AG09309 (cell line): ENCODE data around the gene CTSW.
A peak's percentile ranks its signal among the peaks of the same experiment; 100 is the strongest.
"Not testable (repeated sequence)": the region's sequence is repeated elsewhere in the genome, so short reads cannot be mapped to it uniquely, and the experiment has no call there.

Experiments used
- DNase-seq: peaks from one replicate; pipeline ENCODE4 v3.0.0-alpha.2; 2010; ENCODE audit warnings: low read depth
- H3K4me3 ChIP-seq: 2 replicates; pipeline ENCODE4 v1.5.1; 2011; ENCODE audit warnings: mild to moderate bottlenecking, low read depth, low read length, moderate library complexity; ENCODE audit not compliant: control insufficient read depth
- TF ChIP-seq, protein P1 (sequence below): IDR thresholded peaks from 2 replicates; pipeline ENCODE4 v1.5.1; 2011; ENCODE audit warnings: mild to moderate bottlenecking, low read depth, low read length, inconsistent platforms; ENCODE audit not compliant: insufficient read depth, control insufficient read depth; ENCODE audit errors: missing control alignments

CTSW gene

GRCh38 chr11:65847746-65848145 is 31.9 kb upstream of the CTSW start:
- no peak for DNase-seq
- TF ChIP-seq, protein P1, sequence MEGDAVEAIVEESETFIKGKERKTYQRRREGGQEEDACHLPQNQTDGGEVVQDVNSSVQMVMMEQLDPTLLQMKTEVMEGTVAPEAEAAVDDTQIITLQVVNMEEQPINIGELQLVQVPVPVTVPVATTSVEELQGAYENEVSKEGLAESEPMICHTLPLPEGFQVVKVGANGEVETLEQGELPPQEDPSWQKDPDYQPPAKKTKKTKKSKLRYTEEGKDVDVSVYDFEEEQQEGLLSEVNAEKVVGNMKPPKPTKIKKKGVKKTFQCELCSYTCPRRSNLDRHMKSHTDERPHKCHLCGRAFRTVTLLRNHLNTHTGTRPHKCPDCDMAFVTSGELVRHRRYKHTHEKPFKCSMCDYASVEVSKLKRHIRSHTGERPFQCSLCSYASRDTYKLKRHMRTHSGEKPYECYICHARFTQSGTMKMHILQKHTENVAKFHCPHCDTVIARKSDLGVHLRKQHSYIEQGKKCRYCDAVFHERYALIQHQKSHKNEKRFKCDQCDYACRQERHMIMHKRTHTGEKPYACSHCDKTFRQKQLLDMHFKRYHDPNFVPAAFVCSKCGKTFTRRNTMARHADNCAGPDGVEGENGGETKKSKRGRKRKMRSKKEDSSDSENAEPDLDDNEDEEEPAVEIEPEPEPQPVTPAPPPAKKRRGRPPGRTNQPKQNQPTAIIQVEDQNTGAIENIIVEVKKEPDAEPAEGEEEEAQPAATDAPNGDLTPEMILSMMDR = no peak
- no peak overlapping the region for H3K4me3 ChIP-seq

GRCh38 chr11:65848693-65849092 is 30.9 kb upstream of the CTSW start:
- DNase-seq = not testable (repeated sequence)

DNA sequence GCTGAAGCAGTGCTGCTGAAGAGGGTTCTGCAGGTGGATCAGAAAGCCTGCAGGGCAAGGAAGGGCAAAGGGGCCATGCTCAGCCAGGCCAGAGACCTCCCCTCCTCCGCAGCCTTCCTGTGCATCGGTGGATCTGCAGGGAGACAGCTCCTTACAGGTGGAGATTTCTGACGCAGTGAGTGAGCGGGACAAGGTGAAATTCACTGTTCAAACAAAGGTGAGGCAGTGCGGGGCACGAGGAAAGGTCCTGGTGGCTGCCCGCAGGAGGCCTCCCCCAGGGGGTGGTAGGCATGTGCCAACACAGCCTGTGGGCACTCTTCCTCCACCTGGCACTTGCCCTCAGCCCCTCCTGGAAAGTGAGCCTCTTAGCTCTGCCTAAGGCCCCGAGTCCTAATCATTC is 30.3 kb upstream of the CTSW start:
- H3K4me3 ChIP-seq = no peak overlapping the region
- DNase-seq = no peak
- TF ChIP-seq, protein P1 = no peak

More at GRCh38 chr11:65848693-65849092, 30.9 kb upstream of the CTSW start:
- not testable (repeated sequence) for H3K4me3 ChIP-seq

- DNase-seq = no peak
- TF ChIP-seq, protein P1 = no peak
- H3K4me3 ChIP-seq = no peak overlapping the region
These were observed 29.8 kb upstream of the CTSW start for GRCh38 chr11:65849771-65850216.

- TF ChIP-seq, protein P1 = no peak
- H3K4me3 ChIP-seq = no peak overlapping the region
- DNase-seq = no peak
These were observed 29.2 kb upstream of the CTSW start for GRCh38 chr11:65850217-65851082.

GRCh38 chr11:65851083-65851579 is 28.5 kb upstream of the CTSW start:
- TF ChIP-seq, protein P1 = peak; percentile 47
- H3K4me3 ChIP-seq = no peak overlapping the region
- no peak for DNase-seq

DNA sequence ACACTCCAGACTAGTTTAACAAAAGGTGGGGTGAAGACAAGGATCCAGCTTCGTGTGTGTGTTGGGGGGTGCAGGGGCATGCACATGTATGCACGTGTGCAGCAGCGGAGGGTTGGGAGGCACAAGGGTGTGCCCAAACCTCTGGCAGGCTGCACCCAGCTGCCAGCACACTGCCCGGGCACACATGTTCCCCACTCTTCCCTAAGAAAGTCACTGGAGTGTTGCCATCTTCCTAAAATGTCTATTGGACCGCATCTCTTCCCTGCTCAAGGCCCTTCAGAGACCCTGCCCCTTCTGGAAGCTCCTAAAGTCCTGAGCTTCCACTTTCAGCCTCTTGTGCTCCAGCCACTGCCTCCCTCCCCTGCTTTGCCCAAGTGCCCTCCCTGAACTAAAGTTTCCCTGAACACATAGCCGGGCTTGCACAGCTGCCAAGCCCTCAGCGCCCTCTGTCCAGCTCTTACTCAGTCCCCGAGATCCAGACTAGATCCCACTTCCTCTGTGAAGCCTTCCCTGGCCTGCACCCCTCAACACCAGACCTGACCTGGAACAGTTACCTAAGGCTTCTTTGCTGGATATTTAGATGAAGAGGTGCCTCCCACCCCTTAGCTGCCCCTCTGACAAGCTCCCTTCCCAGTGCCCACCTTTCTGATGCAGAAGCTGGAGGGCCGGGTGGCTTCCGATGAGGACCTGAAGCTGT is 27.7 kb upstream of the CTSW start:
- H3K4me3 ChIP-seq = no peak overlapping the region
- TF ChIP-seq, protein P1 = no peak
- no peak for DNase-seq
